ENCODE results near the gene OR11G2. TPM values are rescaled to one million over a fixed set of nuclear protein-coding genes. Genes with fewer than 3 reads are reported as not detected.
"Not testable (repeated sequence)": the region's sequence is repeated elsewhere in the genome, so short reads cannot be mapped to it uniquely, and the experiment has no call there.

OR11G2 gene
- total RNA-seq, 1 donor from 2014 or later: not detected

DNA sequence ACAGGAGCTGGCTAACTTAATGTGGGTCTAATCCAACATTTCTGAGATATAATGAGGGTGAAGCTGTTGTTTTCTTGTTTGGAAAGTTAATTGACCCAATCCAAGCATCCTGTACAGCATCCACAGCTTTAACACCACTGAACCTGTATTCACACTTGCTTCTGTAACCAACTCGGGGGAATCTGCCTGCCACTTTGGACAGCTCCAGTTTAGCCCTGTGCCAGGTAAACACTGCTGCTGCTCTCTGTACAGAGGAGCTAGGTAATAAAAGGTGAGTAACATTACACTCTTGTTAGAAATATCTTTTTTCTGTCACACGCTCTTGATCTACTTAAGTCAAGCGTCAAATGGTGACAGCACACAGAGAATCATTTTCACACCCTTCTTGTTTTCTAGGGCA is 700 bp downstream of the OR11G2 start:
- H3K27me3 ChIP-seq (ENCODE audit: control insufficient read depth, insufficient read depth, low read length): no peaks in the 10 kb centered on the region
- no peaks in the 10 kb centered on the region for H3K36me3 ChIP-seq (ENCODE audit: control insufficient read depth, insufficient read depth, low read length)
- TF ChIP-seq, protein P1, sequence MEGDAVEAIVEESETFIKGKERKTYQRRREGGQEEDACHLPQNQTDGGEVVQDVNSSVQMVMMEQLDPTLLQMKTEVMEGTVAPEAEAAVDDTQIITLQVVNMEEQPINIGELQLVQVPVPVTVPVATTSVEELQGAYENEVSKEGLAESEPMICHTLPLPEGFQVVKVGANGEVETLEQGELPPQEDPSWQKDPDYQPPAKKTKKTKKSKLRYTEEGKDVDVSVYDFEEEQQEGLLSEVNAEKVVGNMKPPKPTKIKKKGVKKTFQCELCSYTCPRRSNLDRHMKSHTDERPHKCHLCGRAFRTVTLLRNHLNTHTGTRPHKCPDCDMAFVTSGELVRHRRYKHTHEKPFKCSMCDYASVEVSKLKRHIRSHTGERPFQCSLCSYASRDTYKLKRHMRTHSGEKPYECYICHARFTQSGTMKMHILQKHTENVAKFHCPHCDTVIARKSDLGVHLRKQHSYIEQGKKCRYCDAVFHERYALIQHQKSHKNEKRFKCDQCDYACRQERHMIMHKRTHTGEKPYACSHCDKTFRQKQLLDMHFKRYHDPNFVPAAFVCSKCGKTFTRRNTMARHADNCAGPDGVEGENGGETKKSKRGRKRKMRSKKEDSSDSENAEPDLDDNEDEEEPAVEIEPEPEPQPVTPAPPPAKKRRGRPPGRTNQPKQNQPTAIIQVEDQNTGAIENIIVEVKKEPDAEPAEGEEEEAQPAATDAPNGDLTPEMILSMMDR (IDR thresholded peaks at IDR 0.05; ENCODE audit: insufficient read depth, low read length, poor library complexity, severe bottlenecking): no peak
- no peak for DNase-seq (ENCODE audit: low read depth)
- H3K4me3 ChIP-seq (ENCODE audit: low read depth, low read length): no peak overlapping the region

DNA sequence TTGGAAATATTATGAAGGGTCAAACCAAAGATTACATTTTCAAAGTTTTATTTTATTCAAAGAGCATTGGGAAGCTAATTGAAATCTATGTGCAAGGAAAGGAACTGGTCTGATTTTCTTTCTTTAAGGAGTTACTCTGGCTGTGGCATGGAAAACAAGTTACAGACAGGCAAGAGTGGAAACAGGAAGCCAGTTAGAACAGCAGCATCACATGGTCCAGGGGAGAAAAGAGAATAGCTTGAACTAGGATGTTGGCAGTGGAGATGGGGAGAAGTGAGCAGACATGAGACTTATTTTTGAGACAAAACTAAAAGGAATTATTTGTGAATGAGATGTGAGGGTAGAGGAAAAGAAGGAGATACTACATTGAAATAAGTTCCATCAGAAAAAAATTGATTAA is 3.4 kb downstream of the OR11G2 start:
- H3K4me3 ChIP-seq (ENCODE audit: low read depth, low read length): no peak overlapping the region
- no peak for DNase-seq (ENCODE audit: low read depth)
- no peaks in the 10 kb centered on the region for H3K27me3 ChIP-seq (ENCODE audit: control insufficient read depth, insufficient read depth, low read length)
- TF ChIP-seq, protein P1 (IDR thresholded peaks at IDR 0.05; ENCODE audit: insufficient read depth, low read length, poor library complexity, severe bottlenecking): no peak
- H3K36me3 ChIP-seq (ENCODE audit: control insufficient read depth, insufficient read depth, low read length): no peaks in the 10 kb centered on the region

DNA sequence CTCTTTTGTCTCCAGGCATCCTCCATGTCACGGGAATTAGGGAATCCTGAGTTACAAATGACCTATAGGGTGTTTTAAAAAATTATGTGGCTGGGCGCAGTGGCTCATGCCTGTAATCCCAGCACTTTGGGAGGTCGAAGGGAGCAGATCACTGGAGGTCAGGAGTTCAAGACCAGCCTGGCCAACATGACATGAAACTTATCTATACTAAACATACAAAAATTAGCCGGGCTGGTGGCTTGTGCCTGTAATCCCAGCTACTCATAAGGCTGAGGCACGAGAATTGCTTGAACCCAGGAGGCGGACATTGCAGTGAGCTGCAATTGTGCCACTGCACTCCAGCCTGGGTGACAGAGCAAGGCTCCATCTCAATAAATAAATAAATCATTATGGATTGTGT is 4.5 kb downstream of the OR11G2 start:
- not testable (repeated sequence) for H3K27me3 ChIP-seq (ENCODE audit: control insufficient read depth, insufficient read depth, low read length)

DNA sequence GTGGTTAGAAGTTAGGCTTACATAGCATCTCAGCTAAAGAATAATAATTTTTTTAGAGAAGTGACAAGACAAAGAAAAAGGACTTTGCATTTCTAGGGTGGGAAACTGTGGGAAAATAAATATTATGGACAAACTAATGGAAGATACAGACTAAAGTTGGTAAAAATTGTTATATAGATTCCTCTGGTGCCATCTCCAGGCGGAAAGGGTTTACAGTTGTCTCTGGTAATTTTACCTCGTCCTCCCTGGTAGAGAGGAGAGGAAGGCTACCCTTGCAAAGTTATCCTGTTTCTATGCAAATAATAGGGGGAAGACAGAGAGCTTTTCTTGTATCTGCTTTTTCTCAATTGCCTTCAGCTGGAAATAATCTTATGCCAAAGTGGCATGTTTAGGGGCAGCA is 5.2 kb downstream of the OR11G2 start:
- Histone ChIP-seq H3K4me3 (ENCODE audit: low read depth, low read length) (no peak overlapping the region), H3K36me3 (ENCODE audit: control insufficient read depth, insufficient read depth, low read length) (no peaks in the 10 kb centered on the region), H3K27me3 (ENCODE audit: control insufficient read depth, insufficient read depth, low read length) (no peaks in the 10 kb centered on the region)
- DNase-seq (ENCODE audit: low read depth): no peak
- TF ChIP-seq, protein P1 (IDR thresholded peaks at IDR 0.05; ENCODE audit: insufficient read depth, low read length, poor library complexity, severe bottlenecking): no peak

More for the DNA sequence above, 4.5 kb downstream of the OR11G2 start:
- H3K4me3 ChIP-seq (ENCODE audit: low read depth, low read length); DNase-seq (ENCODE audit: low read depth); H3K36me3 ChIP-seq (ENCODE audit: control insufficient read depth, insufficient read depth, low read length): not testable (repeated sequence)

DNA sequence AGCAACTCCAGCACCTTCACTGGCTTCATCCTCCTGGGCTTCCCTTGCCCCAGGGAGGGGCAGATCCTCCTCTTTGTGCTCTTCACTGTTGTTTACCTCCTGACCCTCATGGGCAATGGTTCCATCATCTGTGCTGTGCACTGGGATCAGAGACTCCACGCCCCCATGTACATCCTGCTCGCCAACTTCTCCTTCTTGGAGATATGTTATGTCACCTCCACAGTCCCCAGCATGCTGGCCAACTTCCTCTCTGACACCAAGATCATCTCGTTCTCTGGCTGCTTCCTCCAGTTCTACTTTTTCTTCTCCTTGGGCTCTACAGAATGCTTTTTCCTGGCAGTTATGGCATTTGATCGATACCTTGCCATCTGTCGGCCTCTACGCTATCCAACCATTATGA is 6.8 kb downstream of the OR11G2 start:
- TF ChIP-seq, protein P1 (IDR thresholded peaks at IDR 0.05; ENCODE audit: insufficient read depth, low read length, poor library complexity, severe bottlenecking): no peak
- H3K27me3 ChIP-seq (ENCODE audit: control insufficient read depth, insufficient read depth, low read length): no peaks in the 10 kb centered on the region
- no peaks in the 10 kb centered on the region for H3K36me3 ChIP-seq (ENCODE audit: control insufficient read depth, insufficient read depth, low read length)
- no peak overlapping the region for H3K4me3 ChIP-seq (ENCODE audit: low read depth, low read length)
- no peak for DNase-seq (ENCODE audit: low read depth)

DNA sequence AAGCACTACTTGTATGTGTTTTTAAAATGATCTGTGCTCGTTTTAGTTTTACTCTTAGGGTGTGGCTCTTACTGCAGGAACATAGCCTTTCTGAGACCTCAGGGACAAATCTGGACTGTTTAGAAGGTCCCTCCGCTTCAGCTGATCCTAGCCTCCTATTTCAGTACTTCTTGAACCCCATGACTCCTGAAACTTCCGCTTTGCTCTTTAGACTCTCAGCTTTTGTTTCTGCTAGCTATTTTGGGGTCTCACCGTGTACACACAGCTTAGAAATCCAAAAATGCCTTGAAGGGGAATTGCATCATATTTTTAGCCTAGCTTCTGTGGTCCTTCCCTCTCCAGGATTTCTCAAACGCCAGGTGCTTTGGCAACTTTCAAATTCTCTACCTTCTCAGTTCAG is 8.3 kb downstream of the OR11G2 start:
- TF ChIP-seq, protein P1 (IDR thresholded peaks at IDR 0.05; ENCODE audit: insufficient read depth, low read length, poor library complexity, severe bottlenecking): no peak
- no peak overlapping the region for H3K4me3 ChIP-seq (ENCODE audit: low read depth, low read length)
- H3K36me3 ChIP-seq (ENCODE audit: control insufficient read depth, insufficient read depth, low read length): no peaks in the 10 kb centered on the region
- no peak for DNase-seq (ENCODE audit: low read depth)
- no peaks in the 10 kb centered on the region for H3K27me3 ChIP-seq (ENCODE audit: control insufficient read depth, insufficient read depth, low read length)
